Measurements from ENCODE around the gene CERS5.
A peak's percentile ranks its signal among the peaks of the same experiment; 100 is the strongest.

The CERS5 gene, protein sequence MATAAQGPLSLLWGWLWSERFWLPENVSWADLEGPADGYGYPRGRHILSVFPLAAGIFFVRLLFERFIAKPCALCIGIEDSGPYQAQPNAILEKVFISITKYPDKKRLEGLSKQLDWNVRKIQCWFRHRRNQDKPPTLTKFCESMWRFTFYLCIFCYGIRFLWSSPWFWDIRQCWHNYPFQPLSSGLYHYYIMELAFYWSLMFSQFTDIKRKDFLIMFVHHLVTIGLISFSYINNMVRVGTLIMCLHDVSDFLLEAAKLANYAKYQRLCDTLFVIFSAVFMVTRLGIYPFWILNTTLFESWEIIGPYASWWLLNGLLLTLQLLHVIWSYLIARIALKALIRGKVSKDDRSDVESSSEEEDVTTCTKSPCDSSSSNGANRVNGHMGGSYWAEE

DNA sequence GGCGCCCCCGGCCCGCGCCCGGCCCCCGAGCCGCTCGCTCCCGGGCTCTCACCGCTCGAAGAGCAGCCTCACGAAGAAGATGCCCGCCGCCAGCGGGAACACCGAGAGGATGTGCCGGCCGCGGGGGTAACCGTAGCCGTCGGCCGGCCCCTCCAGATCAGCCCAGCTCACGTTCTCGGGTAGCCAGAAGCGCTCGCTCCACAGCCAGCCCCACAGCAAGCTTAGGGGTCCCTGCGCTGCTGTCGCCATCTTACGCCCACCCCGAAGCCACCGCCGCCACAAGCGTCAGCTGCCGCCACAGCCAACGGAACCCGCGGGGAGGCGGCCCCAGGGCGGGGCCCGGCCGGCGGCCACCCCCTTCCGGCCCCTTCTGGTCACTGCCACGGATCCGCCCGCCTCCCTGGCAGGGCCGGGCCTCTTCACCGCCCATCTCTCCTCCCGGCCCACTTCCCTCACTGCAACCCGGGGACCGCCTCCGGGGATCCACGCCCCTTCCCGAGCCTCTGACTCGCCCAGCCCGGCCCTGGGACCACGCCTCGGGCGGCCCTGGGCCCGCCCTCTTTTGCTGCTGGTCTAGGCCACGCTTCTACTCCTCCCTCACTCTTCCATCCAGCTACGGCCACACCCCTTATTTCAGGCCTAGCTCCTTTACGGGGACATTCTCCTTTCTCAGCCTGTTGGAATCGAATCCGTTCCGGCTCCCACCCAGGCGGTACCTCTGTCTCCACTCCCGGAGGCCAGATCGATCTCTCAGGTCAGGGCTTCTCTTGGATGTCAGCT, at the start of gene CERS5:
Gene CERS5 (minus strand): TSS at position 321 of the 780 bp plus-strand sequence. CDS start 72 bp downstream, at position 249.
- DNase-seq = peak; percentile 97

DNA sequence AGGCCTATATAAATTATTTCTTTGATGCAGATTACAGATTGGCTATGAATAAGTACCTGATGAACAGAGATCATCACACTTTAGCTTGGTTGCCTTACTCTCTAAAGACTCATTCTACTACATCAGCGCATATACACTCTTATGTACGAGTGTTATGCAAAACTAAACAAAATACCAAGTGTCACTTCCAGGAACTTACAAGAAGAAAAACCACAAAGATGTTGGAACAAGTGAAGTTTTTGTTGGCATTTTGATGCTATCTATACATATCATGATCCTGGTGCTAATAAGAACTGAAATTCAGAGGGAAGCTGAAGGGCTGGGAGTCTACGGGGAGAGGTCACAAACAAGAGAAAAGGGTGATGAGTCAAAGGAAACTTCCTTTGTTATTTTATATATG, 47.9 kb upstream of the CERS5 start:
- no peak for DNase-seq

DNA sequence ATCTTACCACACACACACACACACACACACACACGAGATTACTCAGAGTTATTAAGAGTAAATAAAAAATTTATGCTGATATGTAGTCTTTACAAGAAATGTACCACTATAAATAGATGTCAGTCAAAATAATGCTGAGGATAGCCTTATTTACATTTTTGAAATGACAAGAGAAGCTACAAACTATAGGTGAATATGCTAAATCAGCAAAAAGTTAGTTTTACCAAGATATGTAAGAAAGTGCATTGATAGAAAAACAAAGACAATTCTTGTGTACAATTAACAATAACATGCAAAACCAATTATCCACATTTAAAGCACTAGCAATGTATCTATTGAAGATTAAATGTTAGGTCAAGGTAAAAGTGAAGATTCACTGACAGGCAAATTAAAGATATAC, 46.8 kb upstream of the CERS5 start:
- DNase-seq = no peak

DNA sequence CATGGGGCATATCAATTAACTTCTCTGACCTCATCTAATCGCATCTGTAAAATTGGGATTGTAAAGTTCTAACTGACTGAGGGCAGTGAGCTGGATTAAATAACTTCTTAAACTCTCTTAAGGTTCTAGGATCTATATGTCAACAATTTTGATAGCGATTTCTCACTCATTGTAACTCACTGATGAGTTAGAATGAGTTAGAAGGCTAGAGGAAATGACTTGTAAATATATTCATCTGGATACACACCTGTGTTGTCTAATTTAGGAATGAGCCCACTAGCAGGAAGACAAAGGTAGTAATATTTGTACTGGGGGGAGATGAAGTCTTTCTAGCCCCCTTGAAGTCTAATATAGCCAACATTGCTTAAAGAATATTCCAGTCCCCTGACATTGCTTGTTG, 46.3 kb upstream of the CERS5 start:
- DNase-seq = no peak

DNA sequence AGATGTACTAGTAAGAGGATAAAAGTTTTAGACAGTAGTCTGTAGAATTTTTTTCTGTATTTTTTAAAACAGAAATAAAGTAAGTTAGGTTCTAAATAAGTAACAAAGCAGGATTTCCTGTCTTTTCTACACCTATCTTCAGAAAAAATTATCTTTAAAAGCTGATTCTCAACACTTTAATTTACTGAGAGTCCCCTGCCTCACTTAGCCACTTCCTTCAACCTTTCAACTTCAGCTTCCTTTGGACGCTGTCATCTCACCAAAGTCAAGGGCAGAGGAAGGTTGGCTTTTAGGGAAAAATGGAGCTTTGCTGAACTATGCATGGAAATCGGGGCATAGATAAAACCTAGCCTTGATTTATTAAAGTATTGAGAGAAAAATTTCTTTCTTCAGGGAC, 44.9 kb upstream of the CERS5 start:
- DNase-seq = no peak

DNA sequence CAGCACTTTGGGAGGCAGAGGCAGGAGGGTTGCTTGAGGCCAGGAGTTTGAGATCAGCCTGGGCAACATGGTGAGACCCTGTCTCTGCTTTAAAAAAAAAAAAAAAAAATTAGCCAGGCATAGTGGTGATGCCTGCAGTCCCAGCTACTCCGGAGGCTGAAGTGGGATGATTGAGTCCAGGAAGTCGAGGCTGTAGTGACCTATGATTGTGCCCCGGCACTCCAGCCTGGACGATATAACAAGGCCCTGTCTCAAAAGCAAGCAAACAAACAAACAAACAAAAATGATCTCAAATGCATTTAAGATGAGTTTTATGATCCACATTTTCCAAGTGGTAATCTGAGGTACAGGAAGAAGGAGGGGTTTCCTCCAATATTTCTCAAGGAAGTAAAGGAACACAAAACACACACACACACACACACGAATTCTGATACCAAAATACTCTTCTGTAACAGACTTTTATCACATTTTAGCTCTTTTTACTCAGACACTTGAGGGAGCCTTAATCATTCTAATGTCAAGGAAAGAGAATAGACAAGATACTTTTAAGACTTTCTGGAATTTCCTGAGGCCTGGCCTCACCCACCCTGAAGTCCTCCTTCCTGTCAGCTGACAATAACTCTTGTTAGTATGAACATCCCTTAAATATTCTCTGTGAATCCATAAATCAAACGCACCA, 44.4 kb upstream of the CERS5 start:
- no peak for DNase-seq

DNA sequence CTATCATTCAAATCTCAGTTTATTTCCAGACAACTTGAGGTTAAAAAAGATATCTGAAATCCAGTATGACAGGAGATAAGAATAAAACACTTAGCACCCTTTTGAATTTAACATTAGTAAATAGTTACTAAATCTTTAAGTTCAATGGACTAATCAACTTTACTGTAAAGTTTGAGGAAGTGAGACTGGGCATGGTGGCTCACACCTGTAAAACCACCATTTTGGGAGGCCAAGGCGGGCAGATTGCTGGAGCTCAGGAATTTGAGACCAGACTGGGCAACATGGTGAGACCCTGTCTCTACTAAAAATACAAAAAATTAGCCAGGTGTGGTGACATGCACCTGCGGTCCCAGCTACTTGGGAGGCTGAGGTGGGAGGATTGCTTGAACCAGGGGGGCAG, 40.3 kb upstream of the CERS5 start:
- DNase-seq = no peak

DNA sequence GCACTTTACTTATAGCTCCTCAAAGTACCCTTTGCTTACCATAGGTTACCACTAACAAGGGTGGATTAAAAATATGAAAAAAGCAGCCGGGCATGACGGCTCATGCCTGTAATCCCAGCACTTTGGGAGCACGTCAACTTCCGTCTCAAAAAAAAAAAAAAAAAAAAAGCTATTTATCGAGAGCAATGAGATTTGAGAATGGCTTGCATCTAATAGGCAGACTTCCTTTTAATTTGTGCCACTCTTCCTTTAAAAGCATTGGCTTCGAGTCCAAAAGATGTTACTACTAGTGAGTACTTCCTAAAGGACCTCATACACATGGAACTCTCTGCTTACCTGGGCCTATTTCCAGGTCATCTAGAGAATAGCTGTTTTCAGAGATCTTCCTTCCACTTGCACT, 38.5 kb upstream of the CERS5 start:
- no peak for DNase-seq

DNA sequence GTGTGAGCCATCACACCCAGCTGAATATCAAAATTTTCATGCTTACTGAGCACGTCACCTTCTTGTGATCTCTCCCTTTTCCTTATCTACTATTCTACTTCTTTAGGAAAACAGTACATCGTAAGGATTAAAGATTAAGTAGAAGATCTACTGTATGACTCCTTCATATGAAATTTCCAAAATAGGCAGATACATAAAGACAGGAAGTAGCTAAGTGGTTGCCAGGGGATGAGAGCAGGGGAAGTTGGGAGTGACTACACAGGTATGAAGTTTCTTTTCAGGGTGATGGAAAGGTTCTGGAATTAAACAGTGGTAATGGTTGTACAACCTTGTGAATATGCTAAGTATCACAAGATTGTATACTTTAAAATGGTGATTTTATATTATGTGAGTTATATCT, 36.5 kb upstream of the CERS5 start:
- no peak for DNase-seq

DNA sequence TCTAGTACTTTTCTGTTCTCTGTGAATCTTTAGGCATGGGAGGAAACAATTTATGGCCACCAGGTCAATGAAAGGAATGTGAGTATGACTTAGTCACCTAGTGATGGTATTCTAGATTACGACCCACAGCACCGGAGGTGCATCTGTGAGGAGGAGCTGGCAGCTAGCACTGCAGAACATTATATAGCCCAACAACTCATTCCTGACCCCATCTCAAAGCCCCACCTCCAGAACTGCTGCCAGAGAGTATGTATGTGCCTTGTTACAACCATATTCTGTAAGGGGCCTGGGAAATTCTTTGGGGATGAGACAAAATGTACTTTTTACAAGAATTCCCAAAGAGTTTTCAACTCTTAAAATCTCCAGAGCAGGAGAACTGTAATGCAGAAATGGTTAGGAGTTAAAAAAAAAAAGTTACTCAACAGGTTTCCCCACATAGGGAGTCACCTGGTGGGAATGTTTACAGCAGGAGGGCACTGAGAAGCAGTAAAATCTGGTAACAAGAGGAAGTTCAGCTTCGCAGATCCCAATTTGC, 34.9 kb upstream of the CERS5 start:
- no peak for DNase-seq

DNA sequence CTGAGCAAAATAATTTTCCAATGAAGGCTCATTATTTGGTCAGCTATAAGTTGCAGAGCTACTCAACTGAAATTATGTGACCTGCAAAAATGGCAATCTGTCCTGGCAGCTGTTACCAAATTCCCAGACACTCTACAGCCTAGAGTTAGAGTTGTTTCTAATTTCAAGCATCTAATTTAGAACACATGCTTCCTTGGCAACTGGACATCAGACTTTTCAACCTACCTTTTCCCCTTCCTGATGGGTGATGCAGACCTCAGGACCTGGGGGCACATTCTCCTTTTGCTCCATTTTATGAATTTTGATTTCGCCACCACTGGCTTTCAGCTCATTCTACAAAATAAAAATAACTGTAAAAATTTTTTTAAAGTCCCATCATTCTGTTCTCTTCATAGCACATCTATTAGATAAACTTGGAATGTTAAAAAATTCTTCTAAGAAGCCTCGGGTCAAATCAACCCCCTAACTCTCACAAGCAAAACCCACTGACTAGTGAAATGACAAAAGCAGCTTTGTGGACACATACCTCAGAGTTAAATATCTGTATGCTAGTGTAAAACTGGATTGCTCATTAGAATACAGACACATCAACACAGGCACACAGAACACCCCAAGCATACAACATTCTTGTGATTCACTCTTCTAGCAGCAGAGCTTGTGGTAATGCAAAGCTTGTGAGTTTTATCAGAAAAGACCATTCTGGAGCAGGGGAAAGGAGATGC, 33.5 kb upstream of the CERS5 start:
- DNase-seq = no peak

DNA sequence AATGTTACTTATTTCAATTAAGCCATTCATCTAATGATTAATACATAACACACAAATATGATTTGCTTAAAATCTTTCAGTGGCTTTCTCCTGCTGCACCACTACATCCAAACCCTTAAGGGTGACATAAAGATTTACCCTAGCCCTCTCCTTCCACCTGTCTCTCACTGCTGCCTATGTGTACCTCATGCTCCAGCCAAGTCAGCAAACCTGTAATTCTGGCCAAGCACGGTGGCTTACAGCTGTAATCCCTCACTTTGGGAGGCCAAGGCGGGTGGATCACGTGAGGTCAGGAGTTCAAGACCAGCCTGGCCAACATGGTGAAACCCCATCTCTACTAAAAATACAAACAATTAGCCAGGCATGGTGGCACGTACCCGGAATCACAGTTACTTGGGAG, 31.7 kb upstream of the CERS5 start:
- no peak for DNase-seq

DNA sequence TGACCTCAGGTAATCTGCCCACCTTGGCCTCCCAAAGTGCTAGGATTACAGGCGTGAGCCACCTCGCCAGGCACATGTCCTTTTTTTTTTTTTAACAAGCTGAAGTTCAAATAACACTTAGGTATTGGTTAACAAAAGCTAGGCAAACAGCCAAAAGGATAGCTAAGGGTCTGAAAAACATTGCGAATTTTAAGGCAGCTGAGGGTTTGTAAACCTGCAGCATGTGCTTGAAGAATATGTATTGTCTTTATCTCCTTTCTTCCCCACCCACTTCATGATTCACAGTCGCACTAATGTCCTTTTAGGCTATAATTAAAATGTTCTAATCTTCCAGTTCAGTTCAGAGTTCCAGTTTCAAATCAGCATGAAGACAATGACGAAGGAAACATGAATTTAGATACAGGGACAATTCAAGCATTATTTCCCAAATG, 30.1 kb upstream of the CERS5 start:
- DNase-seq = no peak

DNA sequence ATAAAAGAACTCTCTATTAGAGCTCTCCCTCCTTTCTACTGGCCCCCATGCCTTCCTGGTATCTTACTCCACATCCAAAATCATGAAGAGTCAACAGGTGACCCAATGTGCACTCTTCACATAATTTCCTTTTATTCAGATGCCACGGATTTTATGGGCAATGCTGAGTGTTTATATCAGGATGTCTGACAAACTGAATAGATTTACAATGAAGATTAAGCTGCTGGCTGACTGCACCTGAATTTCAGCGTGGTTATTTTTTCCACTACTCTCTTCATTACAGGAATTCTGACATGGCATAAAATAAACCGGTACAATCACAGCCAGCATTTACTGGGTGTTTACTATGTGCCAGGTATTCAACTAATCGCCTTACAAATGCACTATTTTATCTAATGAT, 29.4 kb upstream of the CERS5 start:
- DNase-seq = no peak

DNA sequence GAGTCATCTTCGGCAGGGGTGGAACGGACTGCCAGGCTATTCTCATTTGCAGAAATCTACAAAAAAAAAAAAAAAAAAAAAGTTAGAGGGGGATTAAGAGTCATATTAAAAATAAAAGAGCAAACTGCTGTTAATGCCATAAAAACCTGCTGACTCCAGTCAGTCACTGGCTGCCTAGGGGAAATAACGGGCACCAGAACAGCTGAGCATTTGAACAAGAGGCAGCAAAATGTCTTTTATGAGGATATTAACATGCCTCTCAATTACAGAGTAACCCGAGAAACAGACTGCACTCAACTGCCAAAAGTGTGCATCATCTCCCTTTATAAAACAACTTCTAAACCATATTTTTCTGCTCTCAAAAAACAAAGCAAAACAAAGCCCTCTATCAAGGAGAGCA, 28.7 kb upstream of the CERS5 start:
- no peak for DNase-seq

DNA sequence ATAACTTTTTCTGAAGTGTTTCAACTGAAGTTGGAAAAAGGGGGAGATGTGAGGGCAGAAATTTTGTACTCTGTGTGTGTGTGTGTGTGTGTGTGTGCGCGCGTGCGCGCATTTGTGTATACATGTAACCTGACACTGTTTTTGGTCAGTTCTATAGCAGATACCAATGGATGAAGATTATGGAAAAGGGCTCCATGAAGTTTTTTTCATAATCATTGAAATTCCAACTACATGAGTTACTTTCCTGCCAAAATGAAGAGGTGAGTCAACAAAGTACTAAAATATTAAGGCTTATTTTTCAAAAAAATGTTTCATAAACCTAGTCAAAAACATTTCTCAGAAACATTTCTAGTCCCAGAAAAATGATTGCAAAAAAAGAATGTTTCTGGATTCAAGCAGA, 25.7 kb upstream of the CERS5 start:
- no peak for DNase-seq

DNA sequence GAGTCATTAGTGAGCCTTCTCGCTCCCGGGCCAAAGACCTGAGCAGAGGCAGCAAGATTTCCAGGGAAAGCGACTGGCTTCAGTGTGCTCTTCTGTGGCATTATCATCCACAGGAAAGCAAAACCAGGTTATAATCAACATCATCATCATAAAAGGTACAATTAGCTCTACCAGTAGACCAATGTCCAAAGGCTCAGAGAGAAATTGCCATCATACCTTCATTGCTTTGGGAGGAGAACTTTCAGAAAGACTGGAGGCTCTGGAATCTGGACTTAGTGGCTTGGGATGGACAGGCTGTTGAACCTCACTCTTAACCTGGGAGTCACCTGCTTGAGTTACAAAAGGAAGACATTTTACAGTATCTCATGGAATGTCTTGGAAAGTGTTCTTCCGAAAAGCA, 25.1 kb upstream of the CERS5 start:
- DNase-seq = no peak

DNA sequence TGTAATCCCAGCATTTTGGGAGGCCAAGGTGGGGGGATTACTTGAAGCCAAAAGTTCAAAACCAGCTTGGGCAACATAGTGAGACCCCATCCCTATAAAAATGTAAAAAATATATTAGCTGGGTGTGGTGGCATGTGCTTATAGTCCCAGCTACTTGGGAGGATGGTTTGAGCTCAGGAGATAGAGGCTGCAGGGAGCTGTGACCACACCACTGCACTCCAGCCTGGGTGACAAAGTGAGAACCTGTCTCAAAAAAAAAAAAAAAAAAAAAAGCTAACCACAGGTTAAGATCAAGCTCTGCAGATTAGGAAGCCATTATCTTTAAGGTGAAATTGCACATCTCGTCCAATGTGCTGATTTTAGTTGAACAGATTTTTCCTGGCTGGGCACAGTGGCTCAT, 23.7 kb upstream of the CERS5 start:
- no peak for DNase-seq

DNA sequence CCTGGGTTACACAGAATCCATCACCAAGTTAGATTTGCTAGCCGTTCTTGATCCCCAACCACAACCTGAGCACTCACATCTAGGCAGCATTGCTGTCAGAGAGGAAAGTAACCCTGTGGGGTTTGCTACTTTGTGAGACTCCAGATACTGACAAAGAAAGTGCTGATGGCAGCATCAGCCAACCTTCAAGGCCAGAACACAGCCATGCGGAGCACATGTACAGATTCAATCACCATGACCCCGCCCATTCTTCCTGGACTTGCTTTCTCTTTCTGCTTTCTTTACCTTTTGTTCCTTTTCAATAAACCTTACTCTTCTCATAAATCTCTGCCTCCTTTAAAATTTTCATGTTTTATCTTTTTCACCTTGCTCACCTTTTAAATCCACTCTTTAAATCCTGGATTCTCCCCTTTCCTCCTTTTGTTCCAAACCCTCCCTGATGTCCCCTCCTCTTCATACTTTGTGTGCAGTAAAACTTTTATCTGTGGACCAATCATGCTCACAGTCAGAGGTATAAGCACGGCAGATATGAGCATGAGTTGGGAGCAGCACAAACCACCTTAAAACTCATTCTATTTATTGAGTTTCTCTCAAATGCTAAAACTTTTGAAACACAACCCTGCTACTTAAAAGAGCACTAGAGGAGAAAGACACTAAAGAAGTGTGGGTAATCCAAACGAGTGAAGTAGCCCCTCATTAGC, 21.9 kb upstream of the CERS5 start:
- no peak for DNase-seq

DNA sequence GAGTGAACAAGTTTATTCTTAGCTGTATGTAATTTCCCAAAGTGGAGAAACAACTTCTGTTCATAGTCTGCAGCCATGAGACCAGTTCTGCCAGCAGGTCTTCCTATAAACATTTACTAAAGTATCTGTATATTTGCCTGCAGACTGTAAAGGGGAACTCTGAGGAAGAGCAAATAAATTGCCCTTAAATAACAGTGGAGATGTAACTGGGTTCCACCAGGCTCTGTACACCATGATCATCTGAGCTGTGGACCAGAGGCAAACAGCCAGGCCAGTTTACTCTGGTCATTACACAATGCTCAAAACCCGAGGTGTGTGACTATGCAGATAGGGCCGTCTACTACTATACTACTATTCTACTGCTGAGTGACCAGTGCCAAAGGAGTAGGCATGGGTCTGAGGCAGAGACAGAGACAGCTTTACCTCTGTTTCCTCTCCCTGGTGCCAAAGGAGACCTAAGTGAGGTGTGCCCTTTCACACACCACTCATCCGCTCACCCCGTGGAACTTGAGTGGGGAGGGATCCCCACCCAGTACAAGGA, 21.1 kb upstream of the CERS5 start:
- no peak for DNase-seq

DNA sequence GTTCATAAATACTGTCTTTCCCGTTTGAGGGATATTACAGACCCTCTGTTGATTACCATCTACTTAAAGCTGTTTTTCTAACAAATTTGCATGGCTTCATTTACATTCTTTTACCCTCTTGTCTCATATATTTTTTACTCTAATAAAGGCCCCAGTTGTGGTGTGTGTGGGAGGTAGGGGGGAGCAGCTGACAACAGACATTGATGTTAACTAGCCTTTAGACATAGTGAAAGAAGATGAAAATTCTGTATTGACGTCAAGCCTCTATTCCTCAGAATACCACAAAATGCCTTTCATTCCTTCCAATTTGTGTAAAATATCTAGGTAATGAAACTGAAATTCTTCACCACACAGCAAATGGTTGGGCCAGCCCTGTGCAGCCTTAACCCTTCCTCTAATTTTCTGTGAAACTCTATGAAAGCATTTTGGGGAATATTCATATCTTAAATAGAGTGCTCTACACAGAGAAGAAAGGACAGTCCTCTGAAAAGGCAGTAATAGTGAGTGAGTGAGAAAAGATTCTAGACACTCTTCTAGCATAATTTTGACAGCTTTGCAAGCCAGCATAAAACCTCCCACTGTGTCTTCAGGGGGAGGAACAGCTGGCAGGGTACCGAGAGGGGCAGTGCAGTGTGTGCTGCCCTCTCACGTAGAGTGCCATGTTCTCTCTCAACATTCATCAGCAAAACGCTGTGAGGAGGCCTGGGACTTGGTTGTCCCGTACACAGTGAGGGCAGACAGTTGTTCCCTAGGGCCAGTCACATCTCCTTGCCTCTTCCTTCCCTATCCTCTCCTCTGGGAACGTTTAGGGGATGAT, 20.1 kb upstream of the CERS5 start:
- DNase-seq = no peak
